H1 (cell line): ENCODE results near the gene PTGDS. TPM values are rescaled to one million over a fixed set of nuclear protein-coding genes. Genes with fewer than 3 reads are reported as not detected.
A peak's percentile ranks its signal among the peaks of the same experiment; 100 is the strongest.

Source experiments
- CTCF ChIA-PET: fragments of 300-600 bp; sonication (Branson Sonifier 250); formaldehyde crosslinking; loops from one replicate; lab custom pipeline; 2021; ENCODE audit not compliant: partially characterized antibody; lab: Charles Lee
- POLR2A ChIA-PET: fragments of 300-600 bp; sonication (Branson Sonifier 250); formaldehyde crosslinking; loops from one replicate; lab custom pipeline; 2021; ENCODE audit warnings: inconsistent platforms; ENCODE audit not compliant: partially characterized antibody; lab: Charles Lee
- DNase-seq, 2 experiments: peaks; one replicate each; pipeline versions ENCODE4 v3.0.0 to v3.0.0-alpha.2; 2010 to 2022; ENCODE audit warnings: low spot score in 2 of 2, low read depth in 1 of 2, mixed read lengths in 1 of 2
- FAIRE-seq: peaks from 2 replicates; lab custom pipeline; 2011; peaks lifted over from hg19 to GRCh38; lab: Jason Lieb, UNC
- H2AFZ ChIP-seq: 2 replicates; pipeline ENCODE4 v1.8.1; 2012; ENCODE audit warnings: low read length, inconsistent platforms
- H2AK5ac ChIP-seq: 2 replicates; pipeline ENCODE4 v1.6.1; 2013; ENCODE audit warnings: low read depth, low read length
- H2BK120ac ChIP-seq: replicated peaks from 2 replicates; pipeline ENCODE3; 2013; ENCODE audit warnings: low read depth, low read length, inconsistent platforms
- H2BK12ac ChIP-seq: 2 replicates; pipeline ENCODE4 v1.6.1; 2013; ENCODE audit warnings: low read depth, low read length
- H2BK15ac ChIP-seq: 2 replicates; pipeline ENCODE4 v1.6.1; 2013; ENCODE audit warnings: low read length
- H2BK20ac ChIP-seq: 2 replicates; pipeline ENCODE4 v1.6.1; 2013; ENCODE audit warnings: low read length
- H2BK5ac ChIP-seq: 2 replicates; pipeline ENCODE4 v1.6.1; 2013; ENCODE audit warnings: low read depth, low read length
- H3K14ac ChIP-seq: 2 replicates; pipeline ENCODE4 v1.6.1; 2013; ENCODE audit warnings: inconsistent platforms; ENCODE audit not compliant: insufficient read length
- H3K18ac ChIP-seq: 2 replicates; pipeline ENCODE4 v1.6.1; 2013; ENCODE audit warnings: low read length; ENCODE audit errors: extremely low read depth
- H3K23ac ChIP-seq: 2 replicates; pipeline ENCODE4 v1.6.1; 2013; ENCODE audit warnings: inconsistent platforms; ENCODE audit not compliant: insufficient read length
- H3K23me2 ChIP-seq: 2 replicates; pipeline ENCODE4 v1.6.1; 2013; ENCODE audit warnings: low read depth, low read length
- H3K27ac ChIP-seq: 2 replicates; pipeline ENCODE4 v1.6.1; 2011; ENCODE audit warnings: low read depth, low read length, inconsistent platforms
- H3K27me3 ChIP-seq, 4 experiments: replicated peaks in 1 of 4; 1 replicate in 1 of 4; 2 replicates in 3 of 4; pipeline versions ENCODE4 v1.6.1 to v1.8.1; 2011 to 2013; ENCODE audit warnings: low read length in 3 of 4, mild to moderate bottlenecking in 3 of 4, inconsistent platforms in 2 of 4, mixed read lengths in 2 of 4, moderate library complexity in 1 of 4; ENCODE audit not compliant: control insufficient read depth in 3 of 4, insufficient read depth in 3 of 4; ENCODE audit errors: extremely low read depth in 1 of 4
- H3K36me3 ChIP-seq, 4 experiments: 2 replicates each; pipeline versions ENCODE4 v1.6.1 to v1.8.1; 2011 to 2013; ENCODE audit warnings: mild to moderate bottlenecking in 4 of 4, low read length in 3 of 4, moderate library complexity in 2 of 4, control low read depth in 1 of 4, inconsistent platforms in 1 of 4; ENCODE audit not compliant: insufficient read depth in 4 of 4, control insufficient read depth in 2 of 4
- H3K4ac ChIP-seq: replicated peaks from 2 replicates; pipeline ENCODE3; 2013; ENCODE audit warnings: low read length, low read depth, mixed read lengths, inconsistent platforms; ENCODE audit not compliant: insufficient read length
- H3K4me1 ChIP-seq, 4 experiments: replicated peaks in 1 of 4; 1 replicate in 1 of 4; 2 replicates in 3 of 4; pipeline versions ENCODE4 v1.6.1 to v1.8.1; 2011 to 2013; ENCODE audit warnings: low read length in 3 of 4, inconsistent platforms in 2 of 4, mixed read lengths in 1 of 4; ENCODE audit not compliant: insufficient read depth in 4 of 4, control insufficient read depth in 3 of 4
- H3K4me2 ChIP-seq, 2 experiments: 2 replicates each; pipeline versions ENCODE4 v1.6.1 to v1.8.1; 2011 to 2013; ENCODE audit warnings: low read depth in 2 of 2, low read length in 2 of 2, control low read depth in 1 of 2, inconsistent platforms in 1 of 2, mild to moderate bottlenecking in 1 of 2; ENCODE audit not compliant: insufficient read depth in 1 of 2
- H3K4me3 ChIP-seq, 4 experiments: fragments of 200-600, 300-600 bp in 1 of 4; sonication (generic), shearing (Covaris generic), sonication (Bioruptor Twin) in 1 of 4; 2 replicates each; pipeline versions ENCODE4 v1.5.1 to v1.8.1; 2011 to 2016; ENCODE audit warnings: low read length in 4 of 4, low read depth in 3 of 4, control low read depth in 2 of 4, inconsistent platforms in 2 of 4, mild to moderate bottlenecking in 2 of 4, mixed read lengths in 1 of 4, moderate library complexity in 1 of 4; ENCODE audit not compliant: insufficient read depth in 2 of 4; ENCODE audit errors: extremely low read depth in 1 of 4
- H3K56ac ChIP-seq: replicated peaks from 2 replicates; pipeline ENCODE3; 2013; ENCODE audit warnings: low read depth, mild to moderate bottlenecking, mixed read lengths, low read length, inconsistent platforms; ENCODE audit not compliant: insufficient read length
- H3K79me1 ChIP-seq: 2 replicates; pipeline ENCODE4 v1.6.1; 2013; ENCODE audit warnings: low read depth, low read length, control low read depth
- H3K79me2 ChIP-seq, 2 experiments: 2 replicates each; pipeline versions ENCODE4 v1.6.1 to v1.8.1; 2012 to 2013; ENCODE audit warnings: low read length in 2 of 2, mild to moderate bottlenecking in 2 of 2, inconsistent platforms in 1 of 2; ENCODE audit not compliant: insufficient read depth in 2 of 2, control insufficient read depth in 1 of 2
- H3K9ac ChIP-seq, 4 experiments: replicated peaks in 1 of 4; 1 replicate in 1 of 4; 2 replicates in 3 of 4; pipeline versions ENCODE4 v1.6.1 to v1.8.1; 2011 to 2013; ENCODE audit warnings: low read depth in 3 of 4, low read length in 3 of 4, control low read depth in 2 of 4, mild to moderate bottlenecking in 2 of 4, moderate library complexity in 2 of 4, inconsistent platforms in 1 of 4; ENCODE audit errors: extremely low read depth in 1 of 4
- H3K9me3 ChIP-seq, 2 experiments: 2 replicates each; pipeline versions ENCODE4 v1.6.1 to v1.8.1; 2012 to 2013; ENCODE audit warnings: mild to moderate bottlenecking in 2 of 2, moderate library complexity in 2 of 2, control low read depth in 1 of 2, inconsistent platforms in 1 of 2, low read depth in 1 of 2, low read length in 1 of 2, mixed read lengths in 1 of 2; ENCODE audit not compliant: insufficient read depth in 2 of 2
- H4K20me1 ChIP-seq, 2 experiments: replicated peaks in 1 of 2; 2 replicates each; pipeline versions ENCODE3 to v1.8.1; 2011 to 2013; ENCODE audit warnings: inconsistent platforms in 2 of 2, low read length in 2 of 2, mild to moderate bottlenecking in 1 of 2; ENCODE audit not compliant: insufficient read depth in 2 of 2, control insufficient read depth in 1 of 2
- H4K5ac ChIP-seq: 2 replicates; pipeline ENCODE4 v1.6.1; 2013; ENCODE audit warnings: low read length, low read depth, mixed read lengths, inconsistent platforms; ENCODE audit not compliant: insufficient read length
- H4K8ac ChIP-seq: 2 replicates; pipeline ENCODE4 v1.8.0; 2013; ENCODE audit warnings: mild to moderate bottlenecking, moderate library complexity, low read length, inconsistent platforms; ENCODE audit not compliant: insufficient read depth; ENCODE audit errors: extremely low read depth
- H4K91ac ChIP-seq: replicated peaks from 2 replicates; pipeline ENCODE3; 2013; ENCODE audit warnings: low read length, mixed read lengths, inconsistent platforms; ENCODE audit not compliant: insufficient read length
- HDAC2 ChIP-seq, 2 experiments: fragments of 300-600 bp in 1 of 2; sonication (generic) in 1 of 2; IDR thresholded peaks; 2 replicates each; pipeline ENCODE4 v1.6.1; 2011 to 2012; ENCODE audit warnings: low read depth in 2 of 2, low read length in 2 of 2, mild to moderate bottlenecking in 2 of 2, moderate library complexity in 2 of 2, borderline replicate concordance in 1 of 2, inconsistent platforms in 1 of 2
- POLR2AphosphoS5 ChIP-seq: IDR thresholded peaks from 2 replicates; pipeline ENCODE4 v1.6.1; 2011; ENCODE audit warnings: low read depth, low read length
- WGBS, 2 experiments: shearing (Covaris generic) in 1 of 2; methylation state at CpG; one replicate each; pipeline versions ENCODE4 v1.1.6 to v1.1.7; 2013 to 2015; ENCODE audit warnings: low lambda C conversion rate in 2 of 2, mixed read lengths in 2 of 2, inconsistent platforms in 1 of 2, low coverage in 1 of 2, missing lambda C conversion rate in 1 of 2; ENCODE audit not compliant: insufficient replicate concordance in 2 of 2, insufficient coverage in 1 of 2, insufficient read length in 1 of 2; ENCODE audit errors: extremely low coverage in 1 of 2, missing lambda C conversion rate in 1 of 2; 5-methylcytosine and 5-hydroxymethylcytosine counted together
- polyA plus RNA-seq, 7 experiments: library from polyadenylated mRNA; depleted of rRNA in 3 of 7; stranded (reverse) in 5 of 7; unstranded in 2 of 7; fragments of >200 nt in 5 of 7; fragments of 200-250 nt in 2 of 7; gene quantifications; 1 replicate in 5 of 7; 2 replicates in 1 of 7; 4 replicates in 1 of 7; pipeline versions ENCODE4 v1.2.1 to v1.2.3, GENCODE V29; 2011 to 2013; ENCODE audit warnings: missing spikeins in 2 of 7, mixed read lengths in 2 of 7
- total RNA-seq: library from RNA; stranded (reverse); fragmentation: NEBNext Ultra II Directional; extraction: Animal tissue kit (Norgen Biotek cat#: 25700); gene quantifications from 2 replicates; pipeline ENCODE4 v1.2.1, GENCODE V29; 2021
- TF ChIP-seq, protein P1 (sequence below): IDR thresholded peaks from 2 replicates; pipeline ENCODE4 v1.6.1; 2012; ENCODE audit warnings: inconsistent platforms

PTGDS gene
- total and polyA plus RNA-seq, 2 of the 8 experiments (the other 6 are each of a cell fraction or from before 2014, with no cell fraction given): 1.7 to 2.3 TPM

DNA sequence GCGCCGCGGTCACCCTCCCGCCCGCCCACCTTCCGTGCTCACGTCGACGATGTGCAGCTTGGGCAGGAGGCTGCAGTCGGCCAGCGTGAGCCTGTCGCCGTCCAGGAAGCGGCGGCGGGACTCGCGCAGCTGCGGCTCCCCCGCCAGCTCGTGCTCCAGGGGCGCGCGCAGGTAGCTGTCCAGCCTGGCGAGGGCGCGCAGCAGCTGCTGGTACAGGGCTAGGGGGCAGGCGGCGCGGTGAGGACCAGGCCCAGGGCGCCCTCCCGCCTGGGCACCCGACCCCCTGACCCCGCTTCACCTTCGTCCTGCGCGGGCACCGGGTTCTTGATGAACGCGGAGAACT lies 17.6 kb downstream of the PTGDS start:
- no peak overlapping the region for H2AFZ ChIP-seq
- FAIRE-seq (no peak), DNase-seq (no peak)
- no peak overlapping the region for H2BK15ac ChIP-seq
- H4K5ac ChIP-seq: no peak overlapping the region
- no peak overlapping the region for H4K8ac ChIP-seq
- no peak overlapping the region for H2BK12ac ChIP-seq
- no peaks in the 10 kb centered on the region for H3K79me1 ChIP-seq
- H4K20me1 ChIP-seq: peaks cover 0 to 2% of the 10 kb centered on the region in 2 experiments
- peaks cover 0 to 12% (median 10%) of the 10 kb centered on the region in 4 experiments; a peak in 3 of 7 replicates for H3K27me3 ChIP-seq
- H3K27ac ChIP-seq: no peak overlapping the region
- peaks cover 6% of the 10 kb centered on the region in 2 experiments; a peak in 2 of 4 replicates for H3K9me3 ChIP-seq
- H3K4ac ChIP-seq: no peak overlapping the region
- TF ChIP-seq, protein P1, sequence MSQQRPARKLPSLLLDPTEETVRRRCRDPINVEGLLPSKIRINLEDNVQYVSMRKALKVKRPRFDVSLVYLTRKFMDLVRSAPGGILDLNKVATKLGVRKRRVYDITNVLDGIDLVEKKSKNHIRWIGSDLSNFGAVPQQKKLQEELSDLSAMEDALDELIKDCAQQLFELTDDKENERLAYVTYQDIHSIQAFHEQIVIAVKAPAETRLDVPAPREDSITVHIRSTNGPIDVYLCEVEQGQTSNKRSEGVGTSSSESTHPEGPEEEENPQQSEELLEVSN: no peak
- TF ChIP-seq HDAC2 (IDR thresholded peaks at IDR 0.05; ENCODE audit: borderline replicate concordance in 1 of 2, low read depth in 2 of 2, low read length in 2 of 2) (no peak), POLR2AphosphoS5 (no peak)
- no peak overlapping the region for H3K4me3 ChIP-seq
- peaks cover 17% of the 10 kb centered on the region for H3K23me2 ChIP-seq
- H3K79me2 ChIP-seq: no peaks in the 10 kb centered on the region
- no peak overlapping the region for H4K91ac ChIP-seq
- no peak overlapping the region for H3K9ac ChIP-seq
- no peak overlapping the region for H3K14ac ChIP-seq
- H2AK5ac ChIP-seq: no peak overlapping the region
- no peak overlapping the region for H3K23ac ChIP-seq
- WGBS, 2 experiments: 99% methylated on average over 20 of the region's 40 CpGs; no CpG with 5 or more reads in 1 of the 2 experiments
- H3K36me3 ChIP-seq: peaks cover 0 to 2% (median 0%) of the 10 kb centered on the region in 4 experiments; a peak in 1 of 8 replicates
- no peak overlapping the region for H3K18ac ChIP-seq
- H2BK120ac ChIP-seq: no peak overlapping the region
- ChIA-PET CTCF (interaction anchor here (1.2 to 5.6 kb wide), 6 partner anchors 11 to 72 kb away, joined by 3 to 29 read pairs (median 5); partner anchors contain the start of genes FUT7 and PTGDS), POLR2A (no interaction called here)
- no peak overlapping the region for H2BK20ac ChIP-seq
- peak overlapping the region in 1 of 2 experiments; percentile 47; a peak in 1 of 4 replicates for H3K4me2 ChIP-seq
- no peak overlapping the region for H3K56ac ChIP-seq
- H2BK5ac ChIP-seq: no peak overlapping the region
- H3K4me1 ChIP-seq: peaks cover 0 to 20% (median 11%) of the 10 kb centered on the region in 4 experiments; a peak in 6 of 7 replicates
